GM12872 (cell line): ENCODE data around the gene GABBR2.

Experiments
- CTCF ChIP-seq: IDR thresholded peaks from 3 replicates; pipeline ENCODE4 v1.5.1; 2011; ENCODE audit warnings: low read depth, mild to moderate bottlenecking, low read length, moderate library complexity; ENCODE audit not compliant: insufficient read depth

Gene GABBR2

GRCh38 chr9:98457726-98458370 lies 250.9 kb downstream of the GABBR2 start:
- TF ChIP-seq CTCF: no peak

DNA sequence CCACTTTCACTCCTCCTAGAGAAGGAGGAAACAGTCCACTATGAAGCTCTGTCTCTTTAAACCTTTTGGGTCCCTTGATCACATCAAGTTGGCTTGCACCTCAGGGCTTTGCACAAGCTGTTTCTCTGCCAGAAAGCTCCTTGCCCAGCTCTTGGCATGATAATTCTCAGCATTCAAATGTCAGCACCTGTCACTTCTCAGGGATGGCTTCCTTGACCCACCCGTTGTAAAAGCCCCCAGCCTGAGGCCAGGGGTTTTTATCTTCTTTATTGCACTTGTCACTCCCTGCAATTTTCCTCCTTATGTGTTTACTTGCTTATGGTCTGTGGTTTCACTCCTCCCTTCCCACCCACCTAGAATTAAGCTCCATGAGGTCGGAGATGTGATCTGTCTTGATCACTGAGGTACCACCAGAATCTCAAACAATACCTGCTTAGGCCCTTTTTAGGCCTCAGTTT lies 252.6 kb downstream of the GABBR2 start:
- no peak for TF ChIP-seq CTCF

- TF ChIP-seq CTCF: no peak
Measured at GRCh38 chr9:98455256-98456155, 253.2 kb downstream of the GABBR2 start.

DNA sequence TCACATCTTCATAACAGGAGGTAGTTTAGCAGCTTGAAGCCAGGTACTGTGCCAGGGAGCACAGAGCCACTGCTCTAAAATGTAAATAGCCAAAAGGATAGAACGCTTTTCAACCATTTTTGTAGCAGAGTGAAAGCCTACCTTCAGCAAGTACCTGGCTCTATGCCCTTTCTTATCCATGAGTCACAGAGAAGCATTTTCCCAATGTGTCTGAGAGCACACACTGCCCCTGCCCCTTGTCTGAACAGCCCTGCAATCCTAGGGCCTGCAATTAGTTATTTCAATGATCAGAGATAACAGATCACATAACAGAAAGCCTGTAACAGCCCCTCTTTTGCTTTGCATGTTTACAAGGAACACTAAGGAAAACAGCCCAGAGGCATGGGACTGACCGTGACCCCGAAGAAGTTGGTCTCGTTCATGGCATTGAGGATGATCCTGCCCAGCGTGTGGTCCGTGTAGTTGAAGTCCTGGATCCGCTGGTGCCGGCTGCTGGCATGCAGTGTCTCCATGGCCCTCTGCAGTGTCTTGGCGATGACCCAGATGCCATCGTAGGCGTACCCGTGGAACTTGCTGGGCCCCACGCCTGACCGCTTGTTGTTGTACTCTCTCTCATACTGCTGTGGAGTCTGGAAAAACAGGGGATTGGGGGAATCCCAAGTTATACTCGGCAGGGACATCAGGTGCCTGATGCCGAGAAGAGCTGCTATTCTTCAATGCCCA lies 255.0 kb downstream of the GABBR2 start:
- no peak for TF ChIP-seq CTCF

GRCh38 chr9:98451576-98451975 lies 257.2 kb downstream of the GABBR2 start:
- no peak for TF ChIP-seq CTCF

- no peak for TF ChIP-seq CTCF
Measured at GRCh38 chr9:98450496-98450895, 258.2 kb downstream of the GABBR2 start.

DNA sequence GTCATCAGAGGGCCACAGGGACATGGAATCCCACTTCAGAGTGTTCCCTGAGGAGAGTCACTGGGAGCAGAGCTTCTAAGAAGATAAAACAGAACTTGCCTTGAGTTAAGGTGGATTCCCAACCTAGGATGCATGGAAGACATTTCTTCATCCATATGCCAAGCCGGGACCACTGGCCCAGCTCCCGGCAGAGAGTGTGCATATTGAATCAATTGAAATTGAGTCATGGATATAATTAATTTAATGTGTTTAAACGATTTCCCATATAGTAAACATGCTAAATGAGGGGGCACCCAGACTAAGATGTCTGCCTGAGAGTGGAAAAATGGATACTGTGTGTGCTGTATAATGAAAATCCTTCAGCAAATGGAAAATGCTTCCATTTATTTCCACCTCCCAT lies 258.9 kb downstream of the GABBR2 start:
- no peak for TF ChIP-seq CTCF
